PC-9 (cell line): ENCODE results near the gene SRSF6. TPM values are rescaled to one million over a fixed set of nuclear protein-coding genes. Genes with fewer than 3 reads are reported as not detected.
A peak's percentile ranks its signal among the peaks of the same experiment; 100 is the strongest.

Source experiments
- BruUV-seq: library from RNA; stranded (reverse); fragments of 400-500 nt; replicated peaks from 2 replicates; lab custom pipeline; 2021; lab: Mats Ljungman, UMichigan
- CTCF ChIA-PET: fragments of 300-600 bp; sonication (Branson Sonifier 250); formaldehyde crosslinking; loops from one replicate; lab custom pipeline; 2022; ENCODE audit warnings: antibody characterized with exemption; lab: Charles Lee
- POLR2A ChIA-PET: fragments of 300-600 bp; sonication (Branson Sonifier 250); formaldehyde crosslinking; loops from one replicate; lab custom pipeline; 2022; ENCODE audit warnings: antibody characterized with exemption; ENCODE audit not compliant: unreplicated experiment; lab: Charles Lee
- DNase-seq, 2 experiments: peaks; one replicate each; pipeline versions ENCODE4 v3.0.0 to v3.0.0-alpha.2; 2015 to 2022; ENCODE audit warnings: mixed read lengths in 1 of 2
- H2AFZ ChIP-seq: fragments of 200-600 bp; sonication (generic); 2 replicates; pipeline ENCODE4 v1.8.1; 2017; ENCODE audit warnings: antibody characterized with exemption
- H3F3A ChIP-seq: fragments of 200-600 bp; sonication (generic); 2 replicates; pipeline ENCODE4 v1.8.1; 2017; ENCODE audit warnings: antibody characterized with exemption, mild to moderate bottlenecking, low read depth; ENCODE audit not compliant: insufficient read depth
- H3K27ac ChIP-seq: fragments of 200-600 bp; sonication (generic); 2 replicates; pipeline ENCODE4 v1.6.1; 2016; ENCODE audit warnings: mixed run types
- H3K27me3 ChIP-seq: fragments of 200-600 bp; sonication (generic); 2 replicates; pipeline ENCODE4 v1.6.1; 2016; ENCODE audit warnings: low read depth, mixed run types; ENCODE audit not compliant: insufficient read depth
- H3K36me3 ChIP-seq: fragments of 200-600 bp; sonication (generic); 2 replicates; pipeline ENCODE4 v1.6.1; 2016; ENCODE audit warnings: low read depth, mixed run types
- H3K4me1 ChIP-seq: fragments of 200-600 bp; sonication (generic); replicated peaks from 2 replicates; pipeline ENCODE4 v1.6.1; 2016; ENCODE audit warnings: mixed run types; ENCODE audit not compliant: insufficient read depth
- H3K4me2 ChIP-seq: fragments of 200-600 bp; sonication (generic); 2 replicates; pipeline ENCODE4 v1.6.1; 2017; ENCODE audit warnings: mixed run types
- H3K4me3 ChIP-seq: fragments of 200-600 bp; sonication (generic); 2 replicates; pipeline ENCODE4 v1.6.1; 2016; ENCODE audit warnings: mixed run types
- H3K79me2 ChIP-seq: fragments of 200-600 bp; sonication (generic); 2 replicates; pipeline ENCODE4 v1.6.1; 2017; ENCODE audit warnings: low read depth, mixed run types
- H3K9me2 ChIP-seq: fragments of 200-600 bp; sonication (generic); 2 replicates; pipeline ENCODE4 v1.8.1; 2017; ENCODE audit warnings: mild to moderate bottlenecking; ENCODE audit not compliant: insufficient read depth
- H3K9me3 ChIP-seq: fragments of 200-600 bp; sonication (generic); 2 replicates; pipeline ENCODE4 v1.8.1; 2016; ENCODE audit warnings: low read depth; ENCODE audit not compliant: insufficient read depth
- H4K20me1 ChIP-seq: fragments of 200-600 bp; sonication (generic); 2 replicates; pipeline ENCODE4 v1.8.1; 2017; ENCODE audit not compliant: insufficient read depth
- CTCF ChIP-seq: fragments of 200-600 bp; sonication (generic); conservative IDR thresholded peaks from 2 replicates; pipeline ENCODE4 v1.6.1; 2017; ENCODE audit warnings: mixed run types, antibody characterized with exemption, mild to moderate bottlenecking, moderate library complexity
- EZH2 ChIP-seq: fragments of 200-600 bp; sonication (generic); IDR thresholded peaks from 2 replicates; pipeline ENCODE4 v1.8.0; 2017; ENCODE audit warnings: antibody characterized with exemption, low read depth
- intact Hi-C: fragments of 100-400 bp; cut with micrococcal nuclease; formaldehyde crosslinking; loops from one replicate; pipeline ENCODE4 v1.10.0; 2022; ENCODE audit not compliant: unreplicated experiment
- total RNA-seq: library from RNA; stranded (reverse); gene quantifications from 2 replicates; pipeline ENCODE4 v1.2.3, GENCODE V29; 2021

The SRSF6 gene
- total RNA-seq, 1 experiment from 2014 or later = 136 TPM

DNA sequence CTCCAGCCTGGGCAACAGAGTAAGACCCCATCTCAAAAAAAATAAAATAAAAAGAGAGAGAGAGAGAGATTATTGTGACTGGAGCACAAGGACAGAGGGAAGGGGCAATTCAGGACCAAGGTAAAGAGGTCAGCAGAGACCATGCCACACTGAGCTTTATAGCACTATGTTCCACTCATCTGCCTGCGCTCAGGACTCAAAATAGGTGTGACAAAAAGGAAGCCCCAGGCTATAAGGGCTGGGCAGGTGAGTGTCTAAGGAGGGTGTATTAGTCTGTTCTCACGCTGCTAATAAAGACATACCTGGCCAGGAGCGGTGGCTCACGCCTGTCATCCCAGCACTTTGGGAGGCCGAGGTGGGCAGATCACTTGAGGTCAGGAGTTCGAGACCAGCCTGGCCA lies 23.1 kb upstream of the SRSF6 start:
- H3K79me2 ChIP-seq = no peaks in the 10 kb centered on the region
- no peak overlapping the region for H2AFZ ChIP-seq
- H3K4me1 ChIP-seq = no peaks in the 10 kb centered on the region
- intact Hi-C loops = no loop called here
- no peak for DNase-seq
- H3F3A ChIP-seq = no peaks in the 10 kb centered on the region
- no peak for TF ChIP-seq EZH2
- no peak for TF ChIP-seq CTCF
- CTCF ChIA-PET = no interaction called here
- no peaks in the 10 kb centered on the region; the same call in 1 of the 2 replicates for H3K9me3 ChIP-seq
- POLR2A ChIA-PET = interaction anchor here (0.7 kb wide), 1 partner anchor 252 kb away, joined by 4 read pairs; no protein-coding TSS in a partner anchor
- H3K4me2 ChIP-seq = no peak overlapping the region
- H3K36me3 ChIP-seq = no peaks in the 10 kb centered on the region
- no TSS peak for BruUV-seq
- no peaks in the 10 kb centered on the region for H3K9me2 ChIP-seq
- no peak overlapping the region for H3K27ac ChIP-seq
- no peak overlapping the region for H3K4me3 ChIP-seq
- peaks cover 79% of the 10 kb centered on the region for H3K27me3 ChIP-seq
- H4K20me1 ChIP-seq = no peaks in the 10 kb centered on the region

DNA sequence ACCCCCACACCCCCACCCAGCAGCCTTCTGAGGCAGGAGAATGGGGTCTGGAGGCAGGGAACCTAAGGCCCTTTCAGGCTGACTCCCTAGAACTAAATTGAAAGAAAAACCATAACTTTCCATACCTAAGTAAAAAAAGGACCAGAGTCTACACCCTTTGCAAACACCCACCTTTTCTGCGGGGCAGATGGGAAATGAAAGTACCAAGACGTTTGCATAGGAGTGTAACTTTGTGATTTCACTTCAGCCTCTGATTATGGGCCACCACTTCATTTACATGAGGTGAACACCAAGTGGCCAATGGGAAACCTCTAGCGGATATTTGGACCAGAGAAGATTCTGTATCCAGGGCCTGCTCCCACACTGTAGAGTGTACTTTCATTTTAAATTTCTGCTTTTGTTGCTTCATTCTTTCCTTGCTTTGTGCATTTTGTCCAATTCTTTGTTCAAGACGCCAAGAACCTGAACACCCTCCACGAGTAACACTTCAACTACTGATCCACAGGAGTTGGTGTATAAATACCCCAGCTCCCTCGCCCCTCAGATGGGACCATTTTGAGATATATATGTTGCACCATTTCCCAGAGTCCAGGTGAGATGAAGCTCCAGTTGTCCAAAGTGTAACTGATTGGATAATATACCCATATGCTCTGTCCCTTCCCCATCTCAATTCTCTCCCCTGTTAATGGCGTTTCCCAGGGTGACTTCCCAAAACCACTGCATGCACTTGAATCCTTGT lies 18.9 kb upstream of the SRSF6 start:
- no peak overlapping the region for H3K27ac ChIP-seq
- H2AFZ ChIP-seq = no peak overlapping the region
- no peaks in the 10 kb centered on the region for H3F3A ChIP-seq
- DNase-seq = no peak
- H3K4me1 ChIP-seq = no peaks in the 10 kb centered on the region
- BruUV-seq = no TSS peak
- no peaks in the 10 kb centered on the region for H3K9me3 ChIP-seq
- ChIA-PET POLR2A (no interaction called here), CTCF (no interaction called here)
- no peak for TF ChIP-seq EZH2
- TF ChIP-seq CTCF = no peak
- no peak overlapping the region for H3K4me3 ChIP-seq
- peaks cover 75% of the 10 kb centered on the region for H3K27me3 ChIP-seq
- H3K36me3 ChIP-seq = no peaks in the 10 kb centered on the region
- no peaks in the 10 kb centered on the region for H3K9me2 ChIP-seq
- H3K4me2 ChIP-seq = 0 out of 2 replicates have a peak overlapping the region, but pooled peaks have one; percentile 11
- no peaks in the 10 kb centered on the region for H3K79me2 ChIP-seq
- H4K20me1 ChIP-seq = no peaks in the 10 kb centered on the region
- intact Hi-C loops = no loop called here

GRCh38 chr20:43440531-43440930 lies 17.2 kb upstream of the SRSF6 start:
- TF ChIP-seq CTCF = no peak
- no TSS peak for BruUV-seq
- Histone ChIP-seq H3K27me3 (peaks cover 57% of the 10 kb centered on the region), H3K79me2 (no peaks in the 10 kb centered on the region), H3F3A (no peaks in the 10 kb centered on the region), H3K4me2 (no peak overlapping the region), H3K4me3 (no peak overlapping the region), H3K27ac (no peak overlapping the region), H2AFZ (no peak overlapping the region), H3K9me3 (no peaks in the 10 kb centered on the region), H3K9me2 (no peaks in the 10 kb centered on the region), H4K20me1 (no peaks in the 10 kb centered on the region), H3K36me3 (no peaks in the 10 kb centered on the region), H3K4me1 (no peaks in the 10 kb centered on the region)
- intact Hi-C loops = loop anchor here (10.0 kb wide), 1 partner anchor 1024 kb away; no protein-coding TSS in a partner anchor
- ChIA-PET POLR2A (no interaction called here), CTCF (interaction anchor here (0.6 to 0.7 kb wide), 2 partner anchors 186 to 223 kb away, joined by 3 to 7 read pairs; no protein-coding TSS in a partner anchor)
- no peak for DNase-seq
